K562 (cell line): Measurements from ENCODE around the gene CLIC2. TPM values are rescaled to one million over a fixed set of nuclear protein-coding genes. Genes with fewer than 3 reads are reported as not detected.
"Not testable (repeated sequence)": the region's sequence is repeated elsewhere in the genome, so short reads cannot be mapped to it uniquely, and the experiment has no call there.

Experiments
- ATAC-seq: fragments of 200-7000 bp; cut with Tn5 transposase; 3 replicates; pipeline ENCODE4 v1.9.1; 2020; ENCODE audit warnings: moderate library complexity
- BruUV-seq: library from RNA; stranded (reverse); fragments of 400-500 nt; replicated peaks from 2 replicates; lab custom pipeline; 2021; lab: Mats Ljungman, UMichigan
- CTCF ChIA-PET: fragments of 300-600 bp; formaldehyde crosslinking; extraction: SDS; loops from one replicate; lab custom pipeline; 2021; ENCODE audit warnings: low intra/inter-chr PET ratio; lab: Yijun Ruan, JAX
- POLR2A ChIA-PET: fragments of 300-600, 350-650 bp; sonication (Branson Sonifier 250); formaldehyde crosslinking; extraction: SDS; loops from one replicate; lab custom pipeline; 2021; ENCODE audit warnings: antibody characterized with exemption, inconsistent platforms; lab: Yijun Ruan, JAX
- DNase-seq, 4 experiments: peaks; one replicate each; pipeline versions ENCODE4 v3.0.0 to v3.0.0-alpha.2; 2011 to 2018; ENCODE audit warnings: low spot score in 3 of 4, mixed read lengths in 3 of 4; ENCODE audit errors: extremely low read depth in 1 of 4
- FAIRE-seq: peaks from 2 replicates; lab custom pipeline; 2011; peaks lifted over from hg19 to GRCh38; lab: Jason Lieb, UNC
- H2AFZ ChIP-seq: 2 replicates; pipeline ENCODE4 v1.6.0; 2011; ENCODE audit warnings: low read depth, low read length, control low read depth, inconsistent platforms
- H3K27ac ChIP-seq: fragments of 200-600 bp; 3 replicates; pipeline ENCODE4 v1.8.0; 2011; ENCODE audit warnings: low read depth, mild to moderate bottlenecking, control low read depth, inconsistent platforms, low read length, moderate library complexity, mixed read lengths; ENCODE audit errors: extremely low read depth
- H3K27me3 ChIP-seq, 2 experiments: fragments of 300-600 bp in 1 of 2; 2 replicates in 1 of 2; 3 replicates in 1 of 2; pipeline versions ENCODE4 v1.6.0 to v1.8.0; 2011; ENCODE audit warnings: inconsistent platforms in 2 of 2, low read length in 2 of 2, mild to moderate bottlenecking in 1 of 2, mixed read lengths in 1 of 2, moderate library complexity in 1 of 2; ENCODE audit not compliant: control insufficient read depth in 2 of 2, insufficient read depth in 2 of 2
- H3K36me3 ChIP-seq: fragments of 300-600 bp; 3 replicates; pipeline ENCODE4 v1.8.0; 2011; ENCODE audit warnings: mild to moderate bottlenecking, low read length, inconsistent platforms; ENCODE audit not compliant: control insufficient read depth, insufficient read depth
- H3K4me1 ChIP-seq, 2 experiments: fragments of 200-600 bp in 1 of 2; replicated peaks in 1 of 2; 2 replicates in 1 of 2; 3 replicates in 1 of 2; pipeline versions ENCODE4 v1.5.1 to v1.8.0; 2011; ENCODE audit warnings: inconsistent platforms in 2 of 2, low read length in 2 of 2, mild to moderate bottlenecking in 1 of 2, mixed read lengths in 1 of 2, moderate library complexity in 1 of 2; ENCODE audit not compliant: control insufficient read depth in 2 of 2, insufficient read depth in 2 of 2
- H3K4me2 ChIP-seq: 2 replicates; pipeline ENCODE4 v1.6.1; 2011; ENCODE audit warnings: low read length, control low read depth, inconsistent platforms, mixed read lengths; ENCODE audit not compliant: insufficient read depth
- H3K4me3 ChIP-seq: fragments of 200-600 bp; sonication (generic), shearing (Covaris generic); 2 replicates; pipeline ENCODE4 v1.5.1; 2016; ENCODE audit warnings: control low read depth, inconsistent platforms
- H3K79me2 ChIP-seq: fragments of 200-600 bp; 3 replicates; pipeline ENCODE4 v1.8.0; 2011; ENCODE audit warnings: low read length, inconsistent platforms; ENCODE audit not compliant: control insufficient read depth, insufficient read depth
- H3K9ac ChIP-seq, 2 experiments: 2 replicates each; pipeline versions ENCODE4 v1.6.0 to v1.6.1; 2011; ENCODE audit warnings: low read depth in 2 of 2, low read length in 2 of 2, control low read depth in 1 of 2, inconsistent platforms in 1 of 2, mild to moderate bottlenecking in 1 of 2, mixed read lengths in 1 of 2; ENCODE audit not compliant: insufficient read depth in 1 of 2
- H3K9me1 ChIP-seq: one replicate; pipeline ENCODE4 v1.6.0; 2011; ENCODE audit warnings: inconsistent platforms, mild to moderate bottlenecking, low read length, moderate library complexity; ENCODE audit not compliant: control insufficient read depth, insufficient read depth
- H3K9me3 ChIP-seq: replicated peaks from 2 replicates; pipeline ENCODE4 v1.5.1; 2011; ENCODE audit warnings: low read depth, low read length, inconsistent platforms; ENCODE audit not compliant: control insufficient read depth, insufficient read depth
- H4K20me1 ChIP-seq: replicated peaks from 2 replicates; pipeline ENCODE4 v1.6.1; 2011; ENCODE audit warnings: low read length, inconsistent platforms, mixed read lengths; ENCODE audit not compliant: control insufficient read depth, insufficient read depth
- ARID1B ChIP-seq: fragments of 450-650 bp; IDR thresholded peaks from 2 replicates; pipeline ENCODE4 v1.6.1; 2016; ENCODE audit warnings: antibody characterized with exemption, mild to moderate bottlenecking, inconsistent platforms
- FUS ChIP-seq: fragments of 200-400 bp; formaldehyde crosslinking; optimal IDR thresholded peaks from 2 replicates; pipeline ENCODE3; 2017; ENCODE audit warnings: low read depth, low read length
- KDM2B ChIP-seq: fragments of 250-450 bp; sonication (Bioruptor Pico); IDR thresholded peaks from 2 replicates; pipeline ENCODE4 v1.8.0; 2021; ENCODE audit warnings: mild to moderate bottlenecking, moderate library complexity
- NR2C1 ChIP-seq, 2 experiments: fragments of 450-650 bp; IDR thresholded peaks; 2 replicates each; pipeline ENCODE4 v1.6.1; 2017; ENCODE audit warnings: mild to moderate bottlenecking in 2 of 2, antibody characterized with exemption in 1 of 2, inconsistent platforms in 1 of 2, missing compliant biosample characterization in 1 of 2, missing genetic modification characterization in 1 of 2
- OTX1 ChIP-seq: fragments of 450-650 bp; formaldehyde crosslinking; IDR thresholded peaks from 2 replicates; pipeline ENCODE4 v1.4.0; 2022; ENCODE audit warnings: mild to moderate bottlenecking
- ZFPM2 ChIP-seq: fragments of 250-450 bp; sonication (Bioruptor Pico); IDR thresholded peaks from 2 replicates; pipeline ENCODE4 v1.5.1; 2022; ENCODE audit warnings: mild to moderate bottlenecking
- ZNF695 ChIP-seq: fragments of 450-650 bp; formaldehyde crosslinking; IDR thresholded peaks from 2 replicates; pipeline ENCODE4 v1.4.0; 2020; ENCODE audit warnings: mild to moderate bottlenecking, moderate library complexity
- WGBS: fragments of 100-300 bp; shearing (Covaris generic); methylation state at CpG from one replicate; pipeline ENCODE4 v1.1.6; 2016; ENCODE audit warnings: low coverage, mixed read lengths; ENCODE audit not compliant: insufficient coverage; ENCODE audit errors: missing lambda C conversion rate; 5-methylcytosine and 5-hydroxymethylcytosine counted together
- in situ Hi-C: fragments of 300-500 bp; cut with MboI; formaldehyde crosslinking; loops from 4 replicates; pipeline ENCODE4 v1.15.0; 2018; ENCODE audit warnings: inconsistent platforms, mixed read lengths
- intact Hi-C: fragments of 100-400 bp; cut with micrococcal nuclease; formaldehyde crosslinking; loops from 2 replicates; pipeline ENCODE4 v1.14.2; 2022
- polyA plus RNA-seq, 8 experiments: library from polyadenylated mRNA; depleted of rRNA in 4 of 8; stranded (reverse) in 5 of 8; unstranded in 3 of 8; fragments of >200 nt; fragmentation: Nextera tagmentation in 2 of 8; fragmentation: Illumina TruSeq in 1 of 8; extraction: Ambion mirVana in 2 of 8; extraction: Trizol in 1 of 8; gene quantifications; 2 replicates each; pipeline versions ENCODE4 v1.2.1 to v1.2.3, GENCODE V29; 2011 to 2014; ENCODE audit warnings: inconsistent platforms in 1 of 8, missing spikeins in 1 of 8
- total RNA-seq, 7 experiments: library from RNA; depleted of rRNA in 6 of 7; stranded (reverse); fragments of >200 nt in 6 of 7; fragmentation: Illumina TruSeq in 2 of 7; extraction: Trizol in 2 of 7; gene quantifications; 2 replicates each; pipeline versions ENCODE4 v1.2.1 to v1.2.3, GENCODE V29; 2011 to 2021; ENCODE audit warnings: low replicate concordance in 1 of 7
- TF ChIP-seq, protein P1 (sequence below), 3 experiments: fragments of 200-800 bp in 1 of 3; fragments of 250-450 bp in 1 of 3; fragments of 450-650 bp in 1 of 3; sonication (Bioruptor Pico) in 1 of 3; sonication (Bioruptor generic) in 1 of 3; formaldehyde crosslinking in 1 of 3; IDR thresholded peaks; 2 replicates each; pipeline versions ENCODE4 v1.6.1 to v1.8.0; 2016 to 2022; ENCODE audit warnings: mild to moderate bottlenecking in 2 of 3, missing genetic modification characterization in 2 of 3, missing compliant biosample characterization in 1 of 3, moderate library complexity in 1 of 3

CLIC2 gene
- total and polyA plus RNA-seq, 9 of the 15 experiments (the other 6 are each of a cell fraction or from before 2014, with no cell fraction given) = 37.0 to 83.7 (median 74.7) TPM

DNA sequence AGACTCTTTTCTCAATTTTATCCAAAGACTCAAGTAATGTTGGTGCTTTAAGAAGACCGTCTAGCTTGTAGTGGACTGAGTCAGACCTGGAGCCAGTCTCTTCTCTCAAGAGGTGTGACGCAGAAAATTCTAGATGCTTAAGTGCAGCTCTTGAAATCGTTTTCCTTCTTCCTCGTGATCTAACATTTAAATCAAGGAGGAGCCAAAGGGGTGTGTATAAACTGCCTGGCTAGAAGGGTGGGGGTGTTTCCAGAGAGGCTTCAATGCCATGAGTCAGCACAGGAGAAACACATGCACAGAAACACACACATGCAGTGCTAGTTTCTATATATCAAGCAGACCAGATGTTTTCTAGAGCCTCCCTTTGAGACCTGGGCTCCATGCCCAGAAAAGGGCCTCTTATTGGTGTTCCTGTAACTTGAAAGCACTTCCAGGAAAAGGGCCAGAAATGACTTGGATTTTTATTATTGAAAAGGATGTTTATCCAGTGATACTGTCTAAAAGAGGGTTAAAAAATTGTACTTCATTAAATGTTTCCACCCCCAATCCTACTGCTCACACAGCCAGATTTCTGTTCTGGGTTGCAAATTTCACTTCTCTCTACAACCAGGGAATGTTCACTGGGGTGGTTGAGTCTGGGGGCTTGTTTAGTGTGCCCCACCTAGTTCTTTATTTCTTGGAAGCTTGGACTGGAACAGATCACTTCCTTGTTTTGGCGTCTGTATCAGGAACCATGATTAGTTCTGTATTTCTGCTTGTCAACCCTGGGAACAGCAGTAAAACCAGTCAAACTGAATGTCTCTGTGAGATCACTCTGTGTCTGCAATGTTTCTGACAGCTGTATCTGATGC lies at the start of gene CLIC2 (continued):
- TF ChIP-seq, protein P1, sequence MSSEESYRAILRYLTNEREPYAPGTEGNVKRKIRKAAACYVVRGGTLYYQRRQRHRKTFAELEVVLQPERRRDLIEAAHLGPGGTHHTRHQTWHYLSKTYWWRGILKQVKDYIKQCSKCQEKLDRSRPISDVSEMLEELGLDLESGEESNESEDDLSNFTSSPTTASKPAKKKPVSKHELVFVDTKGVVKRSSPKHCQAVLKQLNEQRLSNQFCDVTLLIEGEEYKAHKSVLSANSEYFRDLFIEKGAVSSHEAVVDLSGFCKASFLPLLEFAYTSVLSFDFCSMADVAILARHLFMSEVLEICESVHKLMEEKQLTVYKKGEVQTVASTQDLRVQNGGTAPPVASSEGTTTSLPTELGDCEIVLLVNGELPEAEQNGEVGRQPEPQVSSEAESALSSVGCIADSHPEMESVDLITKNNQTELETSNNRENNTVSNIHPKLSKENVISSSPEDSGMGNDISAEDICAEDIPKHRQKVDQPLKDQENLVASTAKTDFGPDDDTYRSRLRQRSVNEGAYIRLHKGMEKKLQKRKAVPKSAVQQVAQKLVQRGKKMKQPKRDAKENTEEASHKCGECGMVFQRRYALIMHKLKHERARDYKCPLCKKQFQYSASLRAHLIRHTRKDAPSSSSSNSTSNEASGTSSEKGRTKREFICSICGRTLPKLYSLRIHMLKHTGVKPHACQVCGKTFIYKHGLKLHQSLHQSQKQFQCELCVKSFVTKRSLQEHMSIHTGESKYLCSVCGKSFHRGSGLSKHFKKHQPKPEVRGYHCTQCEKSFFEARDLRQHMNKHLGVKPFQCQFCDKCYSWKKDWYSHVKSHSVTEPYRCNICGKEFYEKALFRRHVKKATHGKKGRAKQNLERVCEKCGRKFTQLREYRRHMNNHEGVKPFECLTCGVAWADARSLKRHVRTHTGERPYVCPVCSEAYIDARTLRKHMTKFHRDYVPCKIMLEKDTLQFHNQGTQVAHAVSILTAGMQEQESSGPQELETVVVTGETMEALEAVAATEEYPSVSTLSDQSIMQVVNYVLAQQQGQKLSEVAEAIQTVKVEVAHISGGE (CRISPR knock-in tag; IDR thresholded peaks at IDR 0.05) = no peak
- TF ChIP-seq ZNF695 (no peak), NR2C1 (IDR thresholded peaks at IDR 0.05) (no peak), NR2C1 (tag; IDR thresholded peaks at IDR 0.05) (no peak), KDM2B (CRISPR knock-in tag) (no peak), ARID1B (peak; percentile 92), ZFPM2 (CRISPR knock-in tag) (no peak), OTX1 (CRISPR knock-in tag) (no peak), FUS (no peak)

DNA sequence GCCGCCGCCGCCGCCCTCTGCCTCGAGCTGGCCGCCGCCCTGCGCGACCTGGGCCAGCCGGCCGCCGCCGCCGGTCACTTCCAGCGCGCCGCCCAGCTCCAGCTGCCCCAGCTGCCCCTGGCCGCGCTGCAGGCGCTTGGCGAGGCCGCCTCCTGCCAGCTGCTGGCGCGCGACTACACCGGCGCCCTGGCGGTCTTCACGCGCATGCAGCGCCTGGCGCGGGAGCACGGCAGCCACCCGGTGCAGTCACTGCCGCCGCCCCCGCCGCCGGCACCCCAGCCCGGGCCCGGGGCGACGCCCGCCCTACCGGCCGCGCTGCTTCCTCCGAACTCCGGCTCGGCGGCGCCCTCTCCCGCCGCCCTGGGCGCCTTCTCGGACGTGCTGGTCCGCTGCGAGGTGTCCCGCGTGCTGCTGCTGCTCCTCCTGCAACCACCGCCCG lies 48.1 kb upstream of the CLIC2 start:
- H3K4me3 ChIP-seq, H3K4me2 ChIP-seq, H3K27me3 ChIP-seq, FAIRE-seq, ATAC-seq, in situ Hi-C loops, POLR2A ChIA-PET, BruUV-seq, H3K36me3 ChIP-seq, H3K9me1 ChIP-seq, H2AFZ ChIP-seq, H3K9me3 ChIP-seq, DNase-seq, H3K9ac ChIP-seq, H4K20me1 ChIP-seq, H3K4me1 ChIP-seq, intact Hi-C loops, H3K79me2 ChIP-seq, H3K27ac ChIP-seq, CTCF ChIA-PET: not testable (repeated sequence)
- no CpG with 5 or more reads among the region's 64 CpGs for WGBS

DNA sequence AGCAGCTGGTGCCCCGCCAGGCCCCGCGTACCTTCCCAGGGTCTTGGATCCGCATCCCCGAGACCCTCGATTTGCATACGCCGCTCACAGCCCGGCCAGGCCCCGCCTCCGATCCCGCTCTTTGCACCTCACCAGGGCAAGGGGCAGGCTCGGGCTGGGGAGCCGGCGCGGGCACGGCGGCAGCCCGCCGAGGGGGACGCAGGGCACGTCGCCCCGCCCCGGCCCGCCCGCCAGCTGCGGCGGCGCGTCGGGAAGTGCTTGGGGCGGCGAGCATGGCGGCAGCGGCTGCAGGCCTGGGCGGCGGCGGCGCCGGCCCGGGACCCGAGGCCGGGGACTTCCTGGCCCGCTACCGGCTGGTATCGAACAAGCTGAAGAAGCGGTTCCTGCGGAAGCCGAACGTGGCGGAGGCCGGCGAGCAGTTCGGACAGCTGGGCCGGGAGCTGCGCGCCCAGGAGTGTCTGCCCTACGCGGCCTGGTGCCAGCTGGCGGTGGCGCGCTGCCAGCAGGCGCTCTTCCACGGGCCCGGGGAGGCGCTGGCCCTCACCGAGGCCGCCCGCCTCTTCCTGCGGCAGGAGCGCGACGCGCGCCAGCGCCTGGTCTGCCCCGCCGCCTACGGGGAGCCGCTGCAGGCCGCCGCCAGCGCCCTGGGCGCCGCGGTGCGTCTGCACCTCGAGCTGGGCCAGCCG lies 47.6 kb upstream of the CLIC2 start, which contains the start of gene F8A2:
Gene F8A2, plus strand, starts transcription at position 253 of the 686 bp plus-strand sequence. Its CDS starts 20 bp downstream, at position 273.
- BruUV-seq, H3K4me1 ChIP-seq, in situ Hi-C loops, H3K4me3 ChIP-seq, H3K9me3 ChIP-seq, DNase-seq, H3K27me3 ChIP-seq, H2AFZ ChIP-seq, ATAC-seq, H3K79me2 ChIP-seq, intact Hi-C loops, H3K36me3 ChIP-seq, H3K27ac ChIP-seq, H3K9me1 ChIP-seq, H3K9ac ChIP-seq, H4K20me1 ChIP-seq, FAIRE-seq, POLR2A ChIA-PET, CTCF ChIA-PET, H3K4me2 ChIP-seq: not testable (repeated sequence)
- WGBS = no CpG with 5 or more reads among the region's 90 CpGs
